ENCODE data around the gene CXCL10.

CXCL10 gene

DNA sequence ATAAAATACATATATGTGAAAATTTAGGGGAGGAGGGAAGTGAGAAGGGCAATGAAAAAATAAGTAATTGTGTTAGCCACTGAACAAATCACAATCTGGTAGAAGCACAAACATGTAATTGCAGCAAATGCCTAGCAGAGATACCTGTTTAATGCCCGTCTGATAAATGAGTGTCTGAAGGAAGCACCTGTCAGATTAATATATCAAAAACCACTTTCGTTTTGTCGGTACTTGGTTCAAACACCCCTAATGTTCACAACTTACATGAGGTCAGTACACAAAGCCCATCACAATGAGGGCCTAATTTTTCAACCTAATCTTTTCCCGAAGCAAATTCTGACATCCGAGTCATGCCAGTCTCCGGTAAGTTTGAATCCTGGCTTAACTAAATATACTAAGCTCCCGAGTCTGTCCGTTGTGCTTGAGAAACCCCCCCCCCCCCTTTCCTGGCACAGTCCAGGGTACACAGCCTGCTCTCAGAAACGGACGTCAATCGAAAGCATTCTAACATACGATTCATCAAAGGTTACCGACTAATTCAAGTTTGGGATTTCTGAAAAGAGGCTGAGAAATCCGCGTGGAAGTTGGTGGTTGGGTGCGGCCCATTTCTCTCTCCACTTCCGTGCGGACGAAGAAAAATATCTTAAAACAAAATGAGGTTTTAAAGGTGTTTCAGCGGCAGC, 33.3 kb downstream of the CXCL10 start:
- DNase-seq = no peak

DNA sequence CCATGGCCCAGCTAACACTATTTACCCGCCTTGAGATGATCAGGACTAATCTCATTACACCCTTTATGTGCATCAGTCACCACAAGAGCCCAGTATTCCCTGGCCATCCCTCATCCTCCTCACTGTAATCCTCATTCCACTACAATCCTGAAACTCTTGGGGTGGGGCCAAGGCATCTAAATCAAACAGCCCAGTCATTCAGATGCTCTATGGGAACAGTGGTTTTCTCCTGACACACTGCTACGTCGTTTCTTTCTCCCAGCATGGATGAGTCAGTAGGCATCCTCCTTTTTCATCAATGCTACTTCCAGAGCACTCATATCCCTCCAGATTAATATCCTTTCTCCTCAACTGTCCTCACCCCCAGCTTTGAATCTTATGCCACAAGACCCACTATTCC, 38.2 kb downstream of the CXCL10 start:
- no peak for DNase-seq

DNA sequence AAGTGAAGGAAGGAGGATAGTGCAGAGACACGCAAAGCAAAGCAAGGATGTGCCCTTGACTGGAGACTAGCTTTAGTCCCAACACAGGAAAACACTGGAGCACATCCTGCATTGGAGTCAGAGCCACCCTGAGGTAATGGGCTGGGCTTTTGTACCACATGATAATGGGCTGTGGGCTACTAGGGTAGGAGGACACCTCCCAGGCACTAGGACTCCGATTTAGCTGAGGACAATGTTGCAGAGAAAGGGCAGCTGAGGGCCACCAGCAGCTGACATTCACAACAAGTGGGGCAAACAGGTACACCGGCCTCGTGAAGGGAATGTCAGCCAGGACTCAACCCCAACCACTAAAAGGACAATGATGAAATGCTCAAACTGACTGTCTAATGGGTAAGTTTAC, 42.7 kb downstream of the CXCL10 start:
- DNase-seq = no peak

DNA sequence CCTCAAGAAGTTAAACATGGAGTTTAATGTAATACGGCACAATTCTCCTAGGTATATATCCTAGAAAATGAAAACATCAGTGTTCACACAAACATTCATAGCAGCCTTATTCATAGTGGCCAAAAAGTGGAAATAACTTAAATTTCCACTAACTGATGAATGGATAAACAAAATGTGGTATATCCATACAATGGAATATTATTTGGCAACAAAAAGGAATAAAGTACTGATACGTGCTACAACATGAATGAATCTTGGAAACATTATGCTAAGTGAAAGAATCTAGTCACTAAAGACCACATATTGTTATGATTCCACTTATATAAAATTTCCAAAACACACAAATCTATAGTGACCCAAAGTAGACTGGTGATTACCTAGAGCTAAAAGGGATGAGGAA, 47.1 kb downstream of the CXCL10 start:
- no peak for DNase-seq

DNA sequence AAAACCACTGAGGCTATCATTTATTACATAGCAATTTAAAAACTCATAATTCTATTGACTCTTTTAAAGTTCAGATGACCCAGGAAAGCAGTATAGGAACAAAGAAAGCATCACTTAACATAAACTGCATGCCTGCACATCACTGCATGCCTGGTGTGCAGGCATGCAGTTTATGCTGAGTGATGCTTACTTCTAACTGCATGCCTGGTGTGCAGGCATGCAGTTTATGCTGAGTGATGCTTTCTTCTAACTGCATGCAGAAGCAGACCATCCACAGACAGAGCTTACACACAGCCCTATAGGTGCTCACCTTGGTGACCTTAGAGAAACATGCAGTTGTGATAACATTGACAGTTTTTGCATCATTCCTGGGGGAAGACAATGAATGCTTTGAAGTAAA, 49.5 kb downstream of the CXCL10 start:
- no peak for DNase-seq

Data from NCI-H446 (cell line).